HK-2 (cell line): ENCODE results near the gene PSD2.

Experiments
- DNase-seq: peaks from one replicate; pipeline ENCODE4 v3.0.0-alpha.2; 2018; ENCODE audit not compliant: unreplicated experiment

The PSD2 gene

DNA sequence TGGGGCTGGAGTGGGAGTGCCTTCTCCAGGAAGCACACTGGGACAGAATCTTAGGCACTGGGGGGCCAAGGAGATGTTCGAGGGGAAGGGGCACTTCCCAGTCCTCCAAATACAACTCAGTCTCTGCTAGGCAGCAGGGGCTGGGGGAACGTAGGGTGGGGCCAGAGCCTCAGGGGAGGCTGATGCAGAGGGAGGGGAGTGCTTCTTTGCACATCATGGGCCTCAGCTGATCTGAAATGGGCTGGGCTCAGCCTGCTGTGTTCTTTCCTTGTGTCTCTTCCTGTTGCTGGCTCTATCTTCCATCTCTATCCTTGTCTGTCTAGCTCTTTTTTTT lies 15.6 kb downstream of the PSD2 start:
- no peak for DNase-seq

GRCh38 chr5:139812323-139812722 lies 16.7 kb downstream of the PSD2 start:
- DNase-seq, result no peak

- DNase-seq, result no peak
These were observed 17.5 kb downstream of the PSD2 start for GRCh38 chr5:139812836-139813805.

DNA sequence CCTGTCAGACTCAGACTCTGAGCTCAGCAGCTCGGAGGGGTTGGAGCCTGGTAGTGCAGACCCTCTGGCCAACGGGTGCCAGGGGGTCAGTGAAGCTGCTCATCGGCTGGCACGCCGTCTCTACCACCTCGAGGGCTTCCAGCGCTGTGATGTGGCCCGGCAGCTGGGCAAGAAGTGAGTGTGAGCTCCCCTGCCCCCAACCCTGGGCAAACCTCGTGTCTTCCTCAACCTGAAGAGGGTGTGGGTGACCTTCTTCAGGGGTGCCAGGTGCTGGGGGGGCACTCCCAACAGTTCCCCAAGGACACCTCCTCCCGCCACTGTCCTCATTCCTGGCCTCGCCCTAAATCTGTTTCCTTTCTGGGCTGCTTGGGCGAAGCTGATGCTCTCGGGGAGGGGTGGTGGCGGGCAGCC lies 18.6 kb downstream of the PSD2 start:
- no peak for DNase-seq

- DNase-seq, result no peak
These were observed 19.2 kb downstream of the PSD2 start for GRCh38 chr5:139814704-139815280.

DNA sequence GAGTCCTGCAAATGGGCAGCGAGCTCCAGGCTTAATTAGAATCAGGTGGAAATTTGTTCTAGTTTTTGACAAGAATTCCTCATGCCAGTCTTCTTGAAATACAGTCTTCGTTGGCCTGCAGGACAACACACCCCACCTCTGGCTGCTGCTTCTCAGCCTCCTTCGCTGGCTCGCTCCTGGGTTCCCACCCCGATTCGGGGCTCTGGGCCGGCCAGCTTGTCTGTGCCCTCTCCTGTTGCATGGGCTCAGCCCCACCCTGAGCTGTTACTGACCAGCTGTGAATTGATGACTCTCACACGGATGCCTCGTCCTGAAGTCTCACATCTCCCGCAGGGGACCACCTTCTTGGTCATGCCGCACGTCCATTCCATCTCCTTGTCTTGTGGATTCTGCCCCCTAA lies 21.0 kb downstream of the PSD2 start:
- no peak for DNase-seq

- DNase-seq, result no peak
These were observed 21.8 kb downstream of the PSD2 start for GRCh38 chr5:139817362-139817761.

DNA sequence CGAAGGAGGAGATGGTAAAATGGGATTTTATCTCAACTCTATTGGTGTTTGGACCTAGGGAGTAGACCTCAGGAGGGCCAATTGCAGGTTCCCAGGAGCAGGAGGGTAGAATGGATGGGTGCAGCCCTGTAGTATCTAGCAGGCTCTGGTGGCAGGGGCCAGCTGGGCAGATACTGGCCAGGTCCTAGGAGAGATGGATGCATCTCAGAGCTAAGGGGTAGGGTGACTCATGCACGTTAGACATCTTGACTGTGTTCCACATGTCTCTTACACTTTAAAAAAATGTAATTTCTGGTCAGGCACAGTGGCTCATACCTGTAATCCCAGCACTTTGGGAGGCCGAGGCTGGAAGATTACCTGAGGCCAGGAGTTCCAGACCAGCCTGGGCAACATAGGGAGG lies 22.4 kb downstream of the PSD2 start:
- DNase-seq, result no peak

DNA sequence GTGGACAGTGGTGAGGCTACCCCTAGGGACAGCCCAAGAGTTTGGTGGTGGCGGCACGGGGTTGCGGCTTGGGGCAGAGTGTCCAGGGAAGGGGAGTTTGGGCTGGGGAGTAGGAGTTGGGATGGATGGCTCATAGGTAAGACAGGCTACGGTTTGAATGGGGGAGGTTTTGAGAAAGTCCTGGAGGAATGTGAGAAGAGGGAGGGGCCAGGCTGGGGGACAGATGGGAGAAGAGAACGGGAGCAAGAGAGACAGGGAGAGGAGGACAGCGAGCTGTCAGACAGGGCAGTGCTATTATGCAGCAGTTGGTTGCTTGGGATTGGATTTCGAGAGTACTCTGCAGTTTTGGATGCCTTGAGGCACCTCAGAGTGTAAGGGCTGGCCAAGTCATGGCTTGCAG lies 24.5 kb downstream of the PSD2 start:
- DNase-seq, result no peak

GRCh38 chr5:139820606-139821005 lies 25.0 kb downstream of the PSD2 start:
- DNase-seq, result no peak

- DNase-seq, result no peak
These were observed 26.4 kb downstream of the PSD2 start for GRCh38 chr5:139821806-139822552.

DNA sequence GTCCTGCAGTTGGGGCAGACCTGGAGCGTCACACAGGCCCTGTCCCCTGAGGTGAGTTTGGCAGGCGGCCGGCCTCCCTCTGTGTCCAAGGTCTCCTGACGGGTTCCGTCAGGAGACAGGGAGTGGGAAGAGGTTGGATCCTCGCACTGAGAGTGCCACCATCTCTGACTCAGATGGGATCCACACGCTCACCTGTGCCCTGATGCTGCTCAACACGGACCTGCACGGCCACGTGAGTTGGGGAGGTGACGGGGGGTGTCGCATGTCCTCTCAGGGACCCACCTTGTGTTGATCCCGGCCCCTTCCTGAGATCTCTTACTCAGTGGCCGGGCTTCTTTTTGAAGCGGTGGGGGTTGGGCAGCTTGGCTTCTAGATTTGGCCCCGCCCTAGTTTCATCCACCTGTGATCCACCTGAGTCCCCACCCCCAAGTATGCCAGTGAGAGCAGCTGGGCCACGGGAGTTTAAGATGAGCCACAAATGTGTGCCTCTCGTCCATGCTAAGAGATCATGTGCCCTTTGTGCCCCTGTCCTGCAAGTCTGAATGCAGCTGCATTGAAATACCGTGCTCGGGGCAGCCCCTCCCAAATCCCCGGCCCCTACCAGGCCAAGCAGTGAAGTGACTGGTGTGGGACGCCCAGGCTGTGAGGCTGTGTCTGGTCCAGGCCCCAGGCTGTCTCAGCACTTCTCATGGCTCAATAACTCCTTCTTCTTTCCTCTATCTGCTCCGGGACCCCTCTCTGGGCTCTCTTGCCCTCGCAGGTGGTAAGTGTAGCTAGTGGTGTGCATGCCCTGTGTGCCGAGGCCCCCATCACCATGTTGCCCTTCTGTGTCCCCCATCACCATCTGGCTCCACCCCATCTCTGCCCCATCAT lies 27.2 kb downstream of the PSD2 start:
- no peak for DNase-seq

DNA sequence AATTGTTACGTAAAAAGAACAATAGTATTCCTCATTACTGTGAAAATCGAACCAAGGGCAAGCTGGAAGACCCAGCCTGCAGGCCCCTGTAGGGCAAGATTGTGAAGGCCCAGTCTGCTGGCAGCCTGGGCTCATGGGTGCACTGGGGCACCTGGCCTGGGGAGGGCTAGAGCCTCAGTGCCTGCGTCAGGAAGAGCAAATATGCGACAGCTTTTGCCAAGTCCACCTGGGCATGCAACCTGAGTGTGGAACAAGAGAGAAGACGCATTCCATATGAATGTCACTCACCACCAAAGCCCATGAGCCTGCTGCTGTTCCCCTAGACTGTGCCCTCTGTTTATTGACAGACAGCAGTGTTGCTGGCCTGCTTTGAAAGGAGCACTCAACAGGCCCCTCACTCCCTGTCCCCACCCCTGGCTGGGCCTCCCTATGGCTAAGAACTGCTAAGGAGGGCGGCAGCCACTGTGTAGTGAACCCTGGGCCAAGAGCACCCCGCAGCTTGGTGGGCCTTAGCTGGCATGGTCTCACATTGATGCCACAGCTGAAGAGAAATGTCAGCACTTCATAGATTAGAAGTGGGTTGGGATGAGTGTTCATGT lies 28.2 kb downstream of the PSD2 start:
- DNase-seq, result no peak

GRCh38 chr5:139825690-139826089 lies 30.1 kb downstream of the PSD2 start:
- no peak for DNase-seq

- DNase-seq, result no peak
These were observed 32.7 kb downstream of the PSD2 start for GRCh38 chr5:139828207-139828895.

DNA sequence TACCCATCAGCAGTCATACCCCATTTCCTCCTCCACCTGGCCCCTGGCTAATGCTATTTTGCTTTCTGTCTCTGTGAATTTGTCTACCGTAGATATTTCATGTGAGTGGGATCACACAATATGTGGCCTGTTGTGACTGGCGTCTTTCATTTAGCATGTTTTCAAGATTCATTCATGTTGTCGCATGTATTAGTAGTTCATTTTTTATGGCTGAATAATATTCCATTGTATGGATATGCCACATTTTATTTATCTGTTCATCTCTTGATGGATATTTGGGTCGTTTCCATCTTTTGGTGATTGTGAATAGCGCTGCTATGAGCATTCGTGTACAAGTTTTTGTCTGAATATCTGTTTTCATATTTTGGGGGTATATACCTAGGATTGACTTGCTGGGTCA lies 33.9 kb downstream of the PSD2 start:
- no peak for DNase-seq

DNA sequence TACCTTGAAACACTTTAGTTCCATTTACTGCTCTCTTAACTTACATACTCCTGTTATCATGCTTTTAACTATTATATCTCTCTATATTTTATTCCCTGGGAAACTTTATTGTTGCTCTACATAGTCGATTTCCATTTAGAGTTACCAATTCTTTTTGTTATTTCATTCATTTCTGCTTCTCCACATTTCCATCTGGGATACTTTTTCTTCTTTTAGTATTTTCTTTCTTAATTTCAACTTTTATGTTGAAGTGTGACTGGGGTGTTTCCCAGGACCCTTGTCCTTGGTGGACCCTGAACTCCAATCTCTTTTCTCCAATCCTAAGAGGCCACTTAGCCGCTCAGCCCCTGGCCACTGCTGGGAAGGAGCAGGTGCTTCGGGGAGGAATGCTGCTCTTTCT lies 36.0 kb downstream of the PSD2 start:
- no peak for DNase-seq

DNA sequence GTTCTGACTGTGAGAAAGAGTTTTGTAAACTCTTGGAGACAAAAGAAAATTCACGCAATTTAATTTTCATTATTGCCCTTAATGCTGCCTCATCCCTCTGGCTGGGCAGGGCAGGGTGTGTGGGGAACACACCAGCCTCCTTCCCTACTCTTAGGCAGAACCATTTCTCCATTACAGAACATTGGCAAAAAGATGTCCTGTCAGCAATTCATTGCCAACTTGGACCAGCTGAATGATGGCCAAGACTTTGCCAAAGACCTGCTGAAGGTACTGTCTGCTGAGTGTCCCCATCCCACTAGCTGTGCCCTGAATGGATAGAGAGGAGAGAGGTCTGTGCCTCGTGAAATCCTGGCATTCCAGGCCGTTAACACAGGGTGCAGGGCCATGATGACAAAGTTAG lies 37.9 kb downstream of the PSD2 start:
- no peak for DNase-seq

GRCh38 chr5:139835656-139836055 lies 40.0 kb downstream of the PSD2 start:
- DNase-seq, result no peak

DNA sequence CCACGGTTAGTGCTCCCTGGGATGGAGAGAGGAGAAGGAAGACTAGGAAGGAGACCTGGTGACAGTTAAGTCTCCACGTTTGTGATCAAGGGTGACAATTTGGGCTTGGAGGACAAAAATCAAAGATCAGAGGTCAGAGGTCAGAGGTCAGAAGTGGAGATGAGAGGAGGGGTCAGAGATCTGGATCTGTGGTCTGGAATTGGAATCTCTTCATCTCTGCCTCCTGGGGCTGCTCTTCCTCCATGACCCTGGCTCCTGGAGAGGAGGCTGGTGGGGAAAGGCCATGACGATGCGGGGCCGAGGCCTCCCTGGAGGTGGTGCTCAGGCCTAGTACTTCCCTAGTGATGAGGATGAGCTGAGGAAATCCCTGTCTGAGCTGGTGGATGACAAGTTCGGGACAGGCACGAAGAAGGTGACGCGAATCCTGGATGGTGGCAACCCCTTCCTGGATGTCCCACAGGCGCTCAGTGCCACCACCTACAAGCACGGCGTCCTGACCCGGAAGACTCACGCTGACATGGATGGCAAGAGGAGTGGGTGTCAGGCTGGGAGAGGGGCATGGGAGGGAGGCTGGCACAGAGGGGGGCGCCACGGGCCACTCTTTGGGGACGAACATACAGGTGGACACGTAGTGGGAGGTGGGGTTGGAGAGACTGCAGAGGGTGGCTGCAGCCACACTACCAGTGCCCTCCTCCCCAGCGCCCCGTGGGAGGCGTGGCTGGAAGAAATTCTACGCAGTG lies 41.0 kb downstream of the PSD2 start:
- DNase-seq, result no peak
